Suppressor macrophage (primary cell): Measurements from ENCODE around the gene MED12L.

Experiments
- DNase-seq, 4 experiments: peaks; one replicate each; pipeline ENCODE4 v3.0.0-alpha.2; 2020 to 2022

Gene MED12L

DNA sequence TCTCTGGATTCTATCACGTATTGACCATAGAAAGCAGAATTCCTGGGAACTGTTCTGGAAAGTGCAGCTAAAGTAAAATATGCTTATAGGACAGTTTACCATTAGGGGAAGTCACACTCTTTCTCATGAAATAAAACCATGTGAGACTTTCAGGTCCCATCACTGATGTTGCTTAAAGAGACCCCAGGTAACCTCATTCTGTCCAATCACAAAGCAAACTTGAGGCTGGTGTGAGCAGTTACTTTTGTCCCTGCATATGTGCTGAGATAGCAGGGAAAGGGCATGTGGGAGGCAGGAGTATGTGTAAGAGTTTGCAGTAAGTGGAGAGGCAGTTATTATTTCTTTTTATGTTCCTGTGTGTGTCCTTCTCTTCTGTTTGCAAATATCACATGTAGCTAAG, 215.1 kb downstream of the MED12L start:
- peak in 3 of 4 experiments; percentile 52 to 79 (median 76) for DNase-seq

- DNase-seq, result peak in 3 of 4 experiments; percentile 17 to 52 (median 41)
Observed at GRCh38 chr3:151301787-151302186, 216.3 kb downstream of the MED12L start.

DNA sequence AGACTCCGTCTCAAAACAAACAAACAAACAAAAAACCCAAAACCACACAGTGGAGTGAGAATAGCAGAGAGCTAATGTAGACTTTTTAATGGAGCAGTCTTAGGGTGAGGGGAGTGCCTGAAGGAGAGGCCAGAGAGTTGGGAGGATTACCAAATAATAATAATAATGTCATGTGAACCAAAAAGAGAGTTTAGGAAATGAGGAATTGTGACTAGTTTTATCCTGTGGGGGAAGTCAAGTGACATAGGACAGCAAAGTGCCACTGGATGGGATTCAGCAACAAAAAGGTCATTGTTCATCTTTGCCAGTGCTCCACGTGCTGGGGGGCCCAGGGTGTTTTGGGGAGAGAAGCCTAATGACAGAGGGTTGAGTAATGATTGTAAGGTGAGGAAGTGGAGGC, 218.3 kb downstream of the MED12L start:
- peak in 3 of 4 experiments; percentile 43 to 56 (median 48) for DNase-seq

- DNase-seq, result no peak
Observed at GRCh38 chr3:151305060-151305774, 219.8 kb downstream of the MED12L start.

- no peak for DNase-seq
Observed at GRCh38 chr3:151305775-151306151, 220.3 kb downstream of the MED12L start.

DNA sequence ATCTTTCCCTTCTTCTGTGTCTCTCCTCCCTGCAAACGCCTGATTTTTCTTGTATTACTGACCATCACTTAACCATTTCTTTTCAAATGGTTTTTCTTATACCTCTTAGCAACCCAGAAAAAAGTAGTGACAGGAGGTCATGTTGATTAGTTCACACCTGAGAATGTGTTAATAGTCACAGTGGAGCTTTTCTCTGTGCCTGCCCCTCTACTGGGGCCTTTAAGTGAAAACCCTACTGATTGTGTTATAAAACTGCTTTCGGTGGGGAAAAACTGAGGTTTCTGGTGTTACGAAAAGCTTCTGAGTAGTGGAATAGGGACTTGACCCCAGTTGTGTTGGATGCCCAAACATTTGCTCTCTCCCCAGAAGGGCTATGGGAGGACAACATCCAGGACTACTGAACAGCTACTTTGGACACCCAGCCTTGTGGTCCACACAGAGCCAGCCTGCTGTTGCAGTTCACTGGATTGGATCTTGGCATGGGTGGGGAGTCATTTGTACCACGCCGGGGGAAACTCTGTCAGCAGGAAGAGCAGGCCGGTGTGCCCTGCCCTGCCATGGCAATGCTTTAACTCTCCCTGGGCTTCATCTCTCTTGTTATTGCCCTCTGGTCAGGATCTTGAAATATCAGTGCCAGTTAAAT, 220.8 kb downstream of the MED12L start:
- DNase-seq, result no peak

DNA sequence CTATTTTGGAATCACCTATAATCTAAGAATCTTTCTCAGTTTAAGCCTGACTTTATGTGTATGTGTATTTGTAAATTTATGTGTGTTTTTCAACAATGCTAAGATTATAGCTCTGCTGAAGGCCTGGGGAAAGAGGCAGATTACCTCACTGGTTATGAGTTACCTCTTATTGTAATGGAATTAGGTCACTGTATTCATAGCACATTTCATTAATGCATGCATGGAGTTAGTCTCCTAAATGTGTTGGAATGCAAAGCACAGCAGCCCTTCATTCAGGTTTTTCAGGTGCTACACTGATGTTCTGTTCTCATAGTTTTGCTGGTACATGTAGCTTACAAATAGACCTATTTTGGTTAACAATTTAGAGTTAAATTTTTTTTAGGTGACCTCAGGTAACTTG, 221.7 kb downstream of the MED12L start:
- DNase-seq, result no peak

GRCh38 chr3:151307583-151308488, 222.4 kb downstream of the MED12L start:
- no peak for DNase-seq

- DNase-seq, result no peak
Observed at GRCh38 chr3:151309566-151309965, 224.1 kb downstream of the MED12L start.

- DNase-seq, result no peak
Observed at GRCh38 chr3:151312972-151313371, 227.5 kb downstream of the MED12L start.

DNA sequence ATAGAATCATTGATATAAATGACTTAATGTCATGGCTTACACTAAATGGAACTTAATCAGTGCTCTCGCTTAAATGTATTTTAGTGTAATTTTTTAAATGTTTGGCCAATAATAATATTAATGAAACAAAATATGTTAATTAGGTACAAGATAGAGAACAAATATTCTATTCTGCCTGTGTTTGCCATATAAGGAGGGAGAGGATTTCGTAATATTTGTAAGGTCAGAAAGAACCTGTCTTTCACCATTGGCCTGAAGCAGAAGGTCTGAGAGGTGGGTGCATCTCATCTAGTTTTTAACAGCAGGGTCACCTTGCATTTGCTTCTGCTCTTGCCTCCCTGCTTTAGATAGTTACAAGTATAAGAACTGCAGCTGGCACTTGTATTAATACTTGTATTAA, 228.7 kb downstream of the MED12L start:
- DNase-seq, result no peak

- no peak for DNase-seq
Observed at GRCh38 chr3:151314593-151314992, 229.1 kb downstream of the MED12L start.

- DNase-seq, result no peak
Observed at GRCh38 chr3:151315136-151315535, 229.7 kb downstream of the MED12L start.

- DNase-seq, result no peak
Observed at GRCh38 chr3:151315846-151316245, 230.4 kb downstream of the MED12L start.

DNA sequence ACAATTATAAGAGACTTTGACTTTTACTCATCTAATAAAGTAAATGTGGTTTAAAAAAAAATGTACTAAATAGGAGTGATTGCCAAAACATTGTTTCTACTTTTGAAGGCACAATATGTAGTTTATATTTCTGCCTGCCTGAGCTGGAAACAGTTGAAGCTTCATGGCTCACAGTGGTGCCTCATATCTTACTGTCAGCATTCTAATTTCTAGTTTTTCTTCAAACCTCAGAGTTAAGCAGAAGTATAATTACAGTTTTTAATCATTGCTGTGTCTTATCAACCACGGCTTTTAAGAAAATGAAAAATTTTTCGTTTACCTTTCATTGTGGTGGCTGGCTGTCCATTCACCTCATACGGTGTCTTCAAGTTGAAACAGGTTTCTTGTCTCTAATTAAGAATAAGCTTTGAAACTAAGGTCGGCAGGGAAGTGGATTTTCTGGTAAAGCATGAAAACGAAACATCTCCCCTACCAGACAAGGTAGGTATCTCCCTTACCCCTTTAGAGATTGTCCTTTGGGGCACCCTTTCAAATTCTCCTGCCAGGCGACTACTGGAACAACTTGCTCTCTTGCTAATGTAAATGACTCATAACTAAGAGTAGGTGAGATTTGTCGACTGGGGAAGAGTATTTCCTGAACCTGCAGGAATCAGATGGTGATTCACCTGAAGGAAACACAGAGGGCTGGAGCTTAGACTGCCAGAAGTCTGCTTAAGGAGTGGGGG, 231.0 kb downstream of the MED12L start, which contains the start of gene GPR87:
GPR87 (minus strand) TSS at position 554 of the 725 bp plus-strand sequence. CDS start 16,720 bp downstream, outside the sequence.
- no peak for DNase-seq

DNA sequence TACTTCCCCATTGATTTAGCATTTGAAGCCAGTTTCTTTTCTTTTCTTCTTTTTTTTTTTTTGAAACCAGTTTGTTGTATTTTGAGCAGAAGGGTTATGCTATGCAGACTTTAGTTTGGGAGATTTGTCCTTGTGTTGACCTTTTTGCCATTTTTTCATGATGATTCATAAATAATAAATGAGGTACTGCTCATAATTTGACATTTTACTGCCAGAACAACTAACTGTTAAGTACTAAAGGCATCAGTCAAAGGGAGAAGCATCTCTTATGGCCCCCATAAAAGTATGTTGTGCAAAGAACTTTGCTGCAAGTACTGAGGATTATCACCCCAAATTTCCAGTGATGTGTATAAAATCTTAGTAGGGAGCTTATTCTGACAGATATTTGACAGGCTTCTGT, 232.8 kb downstream of the MED12L start:
- DNase-seq, result no peak

DNA sequence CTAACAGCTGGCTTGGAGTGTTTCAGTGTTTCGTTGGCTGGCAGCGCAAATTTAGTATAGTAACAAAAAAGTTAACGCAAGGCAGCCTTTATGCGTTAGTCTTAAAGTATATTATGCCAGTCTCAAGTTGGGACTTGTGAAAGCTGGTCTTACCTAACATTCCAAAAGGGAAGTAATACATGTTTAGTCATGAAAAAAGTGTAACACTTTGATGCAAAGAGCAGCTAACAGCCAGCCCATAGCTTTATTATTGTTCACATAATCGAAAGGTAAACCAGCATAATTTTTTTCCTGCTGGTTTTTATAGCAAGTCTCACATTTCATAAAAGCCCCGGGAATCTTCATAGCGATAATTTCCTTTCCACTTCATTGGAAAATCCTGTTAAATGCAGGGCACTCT, 233.5 kb downstream of the MED12L start:
- peak; percentile 32 to 82 (median 63) for DNase-seq

GRCh38 chr3:151319628-151320027, 234.2 kb downstream of the MED12L start:
- DNase-seq, result no peak

DNA sequence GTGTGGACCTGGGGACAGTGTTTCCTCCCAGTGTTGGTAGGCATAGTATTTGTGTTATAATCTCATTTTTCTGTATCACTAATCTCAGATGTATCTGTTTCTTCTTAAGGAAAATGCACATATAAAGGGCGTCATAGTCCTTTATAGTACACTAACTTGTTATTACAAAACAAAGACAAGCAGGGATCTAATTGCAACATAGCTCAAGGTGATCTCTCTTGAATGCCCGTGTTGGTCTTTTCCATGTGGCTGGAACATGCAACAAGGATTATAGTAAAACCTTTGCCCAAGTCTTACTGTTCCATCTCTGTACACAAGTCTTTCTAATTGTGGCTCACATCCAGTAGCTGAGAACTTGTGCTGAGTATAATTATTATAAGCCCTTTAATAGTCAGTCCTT, 234.7 kb downstream of the MED12L start:
- no peak for DNase-seq

GRCh38 chr3:151321526-151321925, 236.1 kb downstream of the MED12L start:
- DNase-seq, result peak in 2 of 4 experiments; percentile 28 to 49

DNA sequence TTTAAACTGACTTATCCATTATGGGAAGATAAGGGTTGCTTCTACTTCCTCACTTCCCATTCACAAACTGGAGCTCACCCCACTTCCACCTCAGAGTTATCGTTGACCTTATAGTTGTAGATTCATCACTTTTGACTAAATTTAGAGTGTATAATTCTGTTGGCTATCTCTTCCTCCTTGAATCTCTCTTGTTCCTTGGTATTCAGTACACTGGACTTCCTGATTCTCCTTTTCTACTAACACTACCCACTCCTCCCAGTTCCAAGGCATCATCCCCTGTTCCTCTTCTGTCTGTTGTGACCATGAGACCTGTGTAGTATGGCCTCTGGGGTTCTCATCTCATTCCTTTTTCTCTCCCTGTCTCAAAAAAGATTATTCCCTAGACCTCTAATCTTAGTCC, 237.0 kb downstream of the MED12L start:
- peak; percentile 30 to 71 (median 62) for DNase-seq

- peak in 2 of 4 experiments; percentile 50 to 68 for DNase-seq
Observed at GRCh38 chr3:151327571-151328198, 242.2 kb downstream of the MED12L start.
